ENCODE results near the gene WHRN.

DNA sequence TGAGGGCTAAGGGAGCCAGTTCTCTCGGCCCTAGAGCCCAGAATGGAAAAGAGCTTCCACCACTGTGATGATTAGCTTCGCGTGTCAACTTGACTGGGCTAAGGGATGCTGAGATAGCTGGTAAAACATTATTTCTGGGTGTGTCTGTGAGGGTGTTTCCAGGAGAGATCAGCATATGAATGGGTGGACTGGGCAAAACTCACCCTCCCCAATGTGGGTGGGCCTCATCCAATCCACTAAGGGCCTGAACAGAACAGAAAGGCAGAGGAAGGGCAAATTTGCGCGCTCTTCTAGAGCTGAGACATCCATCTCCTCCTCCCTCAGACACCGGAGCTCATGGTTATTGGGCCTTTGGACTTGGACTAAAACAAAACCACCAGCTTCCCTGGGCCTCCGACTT, 96.6 kb downstream of the WHRN start:
- TF ChIP-seq, protein P1, sequence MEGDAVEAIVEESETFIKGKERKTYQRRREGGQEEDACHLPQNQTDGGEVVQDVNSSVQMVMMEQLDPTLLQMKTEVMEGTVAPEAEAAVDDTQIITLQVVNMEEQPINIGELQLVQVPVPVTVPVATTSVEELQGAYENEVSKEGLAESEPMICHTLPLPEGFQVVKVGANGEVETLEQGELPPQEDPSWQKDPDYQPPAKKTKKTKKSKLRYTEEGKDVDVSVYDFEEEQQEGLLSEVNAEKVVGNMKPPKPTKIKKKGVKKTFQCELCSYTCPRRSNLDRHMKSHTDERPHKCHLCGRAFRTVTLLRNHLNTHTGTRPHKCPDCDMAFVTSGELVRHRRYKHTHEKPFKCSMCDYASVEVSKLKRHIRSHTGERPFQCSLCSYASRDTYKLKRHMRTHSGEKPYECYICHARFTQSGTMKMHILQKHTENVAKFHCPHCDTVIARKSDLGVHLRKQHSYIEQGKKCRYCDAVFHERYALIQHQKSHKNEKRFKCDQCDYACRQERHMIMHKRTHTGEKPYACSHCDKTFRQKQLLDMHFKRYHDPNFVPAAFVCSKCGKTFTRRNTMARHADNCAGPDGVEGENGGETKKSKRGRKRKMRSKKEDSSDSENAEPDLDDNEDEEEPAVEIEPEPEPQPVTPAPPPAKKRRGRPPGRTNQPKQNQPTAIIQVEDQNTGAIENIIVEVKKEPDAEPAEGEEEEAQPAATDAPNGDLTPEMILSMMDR (IDR thresholded peaks at IDR 0.05), result no peak
- TF ChIP-seq NR3C1 (CRISPR knock-in tag; conservative IDR thresholded peaks at IDR 0.05; ENCODE audit: low read depth) (no peak), GABPB1 (CRISPR knock-in tag; IDR thresholded peaks at IDR 0.05) (no peak), RORB (CRISPR knock-in tag; IDR thresholded peaks at IDR 0.05) (no peak), SP1 (CRISPR knock-in tag; conservative IDR thresholded peaks at IDR 0.05) (no peak)
- TF ChIP-seq, protein P2, sequence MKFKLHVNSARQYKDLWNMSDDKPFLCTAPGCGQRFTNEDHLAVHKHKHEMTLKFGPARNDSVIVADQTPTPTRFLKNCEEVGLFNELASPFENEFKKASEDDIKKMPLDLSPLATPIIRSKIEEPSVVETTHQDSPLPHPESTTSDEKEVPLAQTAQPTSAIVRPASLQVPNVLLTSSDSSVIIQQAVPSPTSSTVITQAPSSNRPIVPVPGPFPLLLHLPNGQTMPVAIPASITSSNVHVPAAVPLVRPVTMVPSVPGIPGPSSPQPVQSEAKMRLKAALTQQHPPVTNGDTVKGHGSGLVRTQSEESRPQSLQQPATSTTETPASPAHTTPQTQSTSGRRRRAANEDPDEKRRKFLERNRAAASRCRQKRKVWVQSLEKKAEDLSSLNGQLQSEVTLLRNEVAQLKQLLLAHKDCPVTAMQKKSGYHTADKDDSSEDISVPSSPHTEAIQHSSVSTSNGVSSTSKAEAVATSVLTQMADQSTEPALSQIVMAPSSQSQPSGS (CRISPR knock-in tag; IDR thresholded peaks at IDR 0.05; ENCODE audit: borderline replicate concordance, low read depth), result no peak
- TF ChIP-seq, protein P3, sequence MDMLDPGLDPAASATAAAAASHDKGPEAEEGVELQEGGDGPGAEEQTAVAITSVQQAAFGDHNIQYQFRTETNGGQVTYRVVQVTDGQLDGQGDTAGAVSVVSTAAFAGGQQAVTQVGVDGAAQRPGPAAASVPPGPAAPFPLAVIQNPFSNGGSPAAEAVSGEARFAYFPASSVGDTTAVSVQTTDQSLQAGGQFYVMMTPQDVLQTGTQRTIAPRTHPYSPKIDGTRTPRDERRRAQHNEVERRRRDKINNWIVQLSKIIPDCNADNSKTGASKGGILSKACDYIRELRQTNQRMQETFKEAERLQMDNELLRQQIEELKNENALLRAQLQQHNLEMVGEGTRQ (CRISPR knock-in tag; IDR thresholded peaks at IDR 0.05), result no peak
- TF ChIP-seq, protein P4, sequence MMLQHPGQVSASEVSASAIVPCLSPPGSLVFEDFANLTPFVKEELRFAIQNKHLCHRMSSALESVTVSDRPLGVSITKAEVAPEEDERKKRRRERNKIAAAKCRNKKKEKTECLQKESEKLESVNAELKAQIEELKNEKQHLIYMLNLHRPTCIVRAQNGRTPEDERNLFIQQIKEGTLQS (CRISPR knock-in tag; conservative IDR thresholded peaks at IDR 0.05), result no peak
- TF ChIP-seq, protein P5, sequence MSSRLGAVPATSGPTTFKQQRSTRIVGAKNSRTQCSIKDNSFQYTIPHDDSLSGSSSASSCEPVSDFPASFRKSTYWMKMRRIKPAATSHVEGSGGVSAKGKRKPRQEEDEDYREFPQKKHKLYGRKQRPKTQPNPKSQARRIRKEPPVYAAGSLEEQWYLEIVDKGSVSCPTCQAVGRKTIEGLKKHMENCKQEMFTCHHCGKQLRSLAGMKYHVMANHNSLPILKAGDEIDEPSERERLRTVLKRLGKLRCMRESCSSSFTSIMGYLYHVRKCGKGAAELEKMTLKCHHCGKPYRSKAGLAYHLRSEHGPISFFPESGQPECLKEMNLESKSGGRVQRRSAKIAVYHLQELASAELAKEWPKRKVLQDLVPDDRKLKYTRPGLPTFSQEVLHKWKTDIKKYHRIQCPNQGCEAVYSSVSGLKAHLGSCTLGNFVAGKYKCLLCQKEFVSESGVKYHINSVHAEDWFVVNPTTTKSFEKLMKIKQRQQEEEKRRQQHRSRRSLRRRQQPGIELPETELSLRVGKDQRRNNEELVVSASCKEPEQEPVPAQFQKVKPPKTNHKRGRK (CRISPR knock-in tag; IDR thresholded peaks at IDR 0.05; ENCODE audit: borderline replicate concordance), result no peak
- TF ChIP-seq, protein P6, sequence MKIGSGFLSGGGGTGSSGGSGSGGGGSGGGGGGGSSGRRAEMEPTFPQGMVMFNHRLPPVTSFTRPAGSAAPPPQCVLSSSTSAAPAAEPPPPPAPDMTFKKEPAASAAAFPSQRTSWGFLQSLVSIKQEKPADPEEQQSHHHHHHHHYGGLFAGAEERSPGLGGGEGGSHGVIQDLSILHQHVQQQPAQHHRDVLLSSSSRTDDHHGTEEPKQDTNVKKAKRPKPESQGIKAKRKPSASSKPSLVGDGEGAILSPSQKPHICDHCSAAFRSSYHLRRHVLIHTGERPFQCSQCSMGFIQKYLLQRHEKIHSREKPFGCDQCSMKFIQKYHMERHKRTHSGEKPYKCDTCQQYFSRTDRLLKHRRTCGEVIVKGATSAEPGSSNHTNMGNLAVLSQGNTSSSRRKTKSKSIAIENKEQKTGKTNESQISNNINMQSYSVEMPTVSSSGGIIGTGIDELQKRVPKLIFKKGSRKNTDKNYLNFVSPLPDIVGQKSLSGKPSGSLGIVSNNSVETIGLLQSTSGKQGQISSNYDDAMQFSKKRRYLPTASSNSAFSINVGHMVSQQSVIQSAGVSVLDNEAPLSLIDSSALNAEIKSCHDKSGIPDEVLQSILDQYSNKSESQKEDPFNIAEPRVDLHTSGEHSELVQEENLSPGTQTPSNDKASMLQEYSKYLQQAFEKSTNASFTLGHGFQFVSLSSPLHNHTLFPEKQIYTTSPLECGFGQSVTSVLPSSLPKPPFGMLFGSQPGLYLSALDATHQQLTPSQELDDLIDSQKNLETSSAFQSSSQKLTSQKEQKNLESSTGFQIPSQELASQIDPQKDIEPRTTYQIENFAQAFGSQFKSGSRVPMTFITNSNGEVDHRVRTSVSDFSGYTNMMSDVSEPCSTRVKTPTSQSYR (CRISPR knock-in tag; IDR thresholded peaks at IDR 0.05), result no peak
